ENCODE measurements around the gene SPARC.

The SPARC gene

GRCh38 chr5:151657114-151657513 lies 29.6 kb downstream of the SPARC start:
- TF ChIP-seq CTCF (IDR thresholded peaks at IDR 0.05; ENCODE audit: extremely low read depth, missing control alignments), result no peak
- no peak for DNase-seq (ENCODE audit: low spot score)

- DNase-seq (ENCODE audit: low spot score), result no peak
- TF ChIP-seq CTCF (IDR thresholded peaks at IDR 0.05; ENCODE audit: extremely low read depth, missing control alignments), result no peak
These were observed 30.4 kb downstream of the SPARC start for GRCh38 chr5:151656311-151656710.

- DNase-seq (ENCODE audit: low spot score), result peak; percentile 80
- TF ChIP-seq CTCF (IDR thresholded peaks at IDR 0.05; ENCODE audit: extremely low read depth, missing control alignments), result peak; percentile 95
These were observed 34.6 kb downstream of the SPARC start for GRCh38 chr5:151651997-151652645.

GRCh38 chr5:151648988-151649387 lies 37.7 kb downstream of the SPARC start:
- no peak for DNase-seq (ENCODE audit: low spot score)
- no peak for TF ChIP-seq CTCF (IDR thresholded peaks at IDR 0.05; ENCODE audit: extremely low read depth, missing control alignments)

- no peak for DNase-seq (ENCODE audit: low spot score)
- TF ChIP-seq CTCF (IDR thresholded peaks at IDR 0.05; ENCODE audit: extremely low read depth, missing control alignments), result no peak
These were observed 38.6 kb downstream of the SPARC start for GRCh38 chr5:151648089-151648488.

GRCh38 chr5:151647320-151647861 lies 39.3 kb downstream of the SPARC start:
- no peak for DNase-seq (ENCODE audit: low spot score)
- TF ChIP-seq CTCF (IDR thresholded peaks at IDR 0.05; ENCODE audit: extremely low read depth, missing control alignments), result no peak

GRCh38 chr5:151646334-151646733 lies 40.4 kb downstream of the SPARC start:
- DNase-seq (ENCODE audit: low spot score), result no peak
- no peak for TF ChIP-seq CTCF (IDR thresholded peaks at IDR 0.05; ENCODE audit: extremely low read depth, missing control alignments)

Data from GM20000 (cell line).